Mesendoderm (in vitro differentiated cells): ENCODE results near the gene CUX1.

ENCODE experiments used
- DNase-seq: peaks from one replicate; pipeline ENCODE4 v3.0.0; 2013
- H2AK5ac ChIP-seq: 2 replicates; pipeline ENCODE4 v1.6.1; 2013; ENCODE audit warnings: low read length, inconsistent platforms
- H2BK120ac ChIP-seq: 2 replicates; pipeline ENCODE4 v1.6.1; 2013; ENCODE audit warnings: low read depth, mild to moderate bottlenecking, low read length, moderate library complexity, mixed read lengths
- H2BK15ac ChIP-seq: replicated peaks from 2 replicates; pipeline ENCODE4 v1.6.1; 2013; ENCODE audit warnings: low read depth, mild to moderate bottlenecking, moderate library complexity
- H2BK5ac ChIP-seq: 2 replicates; pipeline ENCODE4 v1.6.1; 2013; ENCODE audit warnings: low read length, inconsistent platforms
- H3K18ac ChIP-seq: 2 replicates; pipeline ENCODE4 v1.6.1; 2013; ENCODE audit warnings: mild to moderate bottlenecking, low read length, mixed read lengths
- H3K23ac ChIP-seq: one replicate; pipeline ENCODE4 v1.6.1; 2013; ENCODE audit warnings: low read length
- H3K27ac ChIP-seq: 2 replicates; pipeline ENCODE4 v1.5.1; 2013; ENCODE audit warnings: low read depth, mild to moderate bottlenecking, inconsistent platforms, low read length, moderate library complexity
- H3K27me3 ChIP-seq: 2 replicates; pipeline ENCODE4 v1.6.1; 2013; ENCODE audit warnings: low read length, control low read depth, mild to moderate bottlenecking, inconsistent platforms; ENCODE audit not compliant: insufficient read depth, poor library complexity
- H3K36me3 ChIP-seq: 2 replicates; pipeline ENCODE4 v1.6.1; 2013; ENCODE audit warnings: low read length, inconsistent platforms; ENCODE audit not compliant: control insufficient read depth, insufficient read depth
- H3K4ac ChIP-seq: one replicate; pipeline ENCODE4 v1.6.1; 2013; ENCODE audit warnings: low read depth, mild to moderate bottlenecking, low read length, moderate library complexity
- H3K4me1 ChIP-seq: 2 replicates; pipeline ENCODE4 v1.6.1; 2013; ENCODE audit warnings: low read depth, low read length, inconsistent platforms; ENCODE audit not compliant: control insufficient read depth
- H3K4me2 ChIP-seq: 2 replicates; pipeline ENCODE4 v1.6.1; 2013; ENCODE audit warnings: low read length
- H3K4me3 ChIP-seq: 2 replicates; pipeline ENCODE4 v1.5.1; 2013; ENCODE audit warnings: mild to moderate bottlenecking, low read length
- H3K56ac ChIP-seq: one replicate; pipeline ENCODE4 v1.6.1; 2013; ENCODE audit warnings: low read length
- H3K79me1 ChIP-seq: 2 replicates; pipeline ENCODE4 v1.6.1; 2013; ENCODE audit warnings: low read length, inconsistent platforms
- H3K79me2 ChIP-seq: 2 replicates; pipeline ENCODE4 v1.6.1; 2013; ENCODE audit warnings: mild to moderate bottlenecking, low read length; ENCODE audit not compliant: control insufficient read depth, insufficient read depth
- H3K9ac ChIP-seq: 2 replicates; pipeline ENCODE4 v1.6.1; 2013; ENCODE audit warnings: low read length, inconsistent platforms
- H4K5ac ChIP-seq: one replicate; pipeline ENCODE4 v1.6.1; 2013; ENCODE audit warnings: low read length
- H4K8ac ChIP-seq: one replicate; pipeline ENCODE4 v1.6.1; 2013; ENCODE audit warnings: low read depth, mild to moderate bottlenecking, control low read depth, low read length, moderate library complexity
- WGBS: extraction: QIAGEN DNeasy Blood & Tissue Kit; methylation state at CpG from one replicate; pipeline ENCODE4 v1.1.7; 2013; ENCODE audit warnings: low lambda C conversion rate, missing lambda C conversion rate; ENCODE audit not compliant: insufficient coverage; ENCODE audit errors: extremely low coverage; 5-methylcytosine and 5-hydroxymethylcytosine counted together

CUX1 gene

GRCh38 chr7:101775181-101775580 lies 42.2 kb upstream of the CUX1 start:
- Histone ChIP-seq H3K9ac (no peak overlapping the region), H3K23ac (no peak overlapping the region), H3K4me3 (no peak overlapping the region), H3K4me2 (no peak overlapping the region), H3K79me2 (no peaks in the 10 kb centered on the region), H3K36me3 (no peaks in the 10 kb centered on the region), H4K8ac (no peak overlapping the region), H2BK5ac (no peak overlapping the region), H3K27me3 (no peaks in the 10 kb centered on the region), H3K27ac (no peak overlapping the region), H2AK5ac (no peak overlapping the region), H4K5ac (no peak overlapping the region), H2BK120ac (no peak overlapping the region), H3K79me1 (no peaks in the 10 kb centered on the region), H3K56ac (no peak overlapping the region), H2BK15ac (no peak overlapping the region), H3K4me1 (no peaks in the 10 kb centered on the region), H3K4ac (no peak overlapping the region), H3K18ac (no peak overlapping the region)
- no peak for DNase-seq
- no CpG with 5 or more reads among the region's 9 CpGs for WGBS

GRCh38 chr7:101778026-101778580 lies 39.3 kb upstream of the CUX1 start:
- Histone ChIP-seq H3K79me2 (no peaks in the 10 kb centered on the region), H3K9ac (no peak overlapping the region), H3K4ac (no peak overlapping the region), H3K27ac (no peak overlapping the region), H3K4me2 (no peak overlapping the region), H4K5ac (no peak overlapping the region), H2AK5ac (no peak overlapping the region), H2BK120ac (no peak overlapping the region), H3K4me3 (no peak overlapping the region), H2BK15ac (no peak overlapping the region), H3K79me1 (no peaks in the 10 kb centered on the region), H4K8ac (no peak overlapping the region), H3K18ac (no peak overlapping the region), H3K27me3 (no peaks in the 10 kb centered on the region), H3K4me1 (no peaks in the 10 kb centered on the region), H3K56ac (no peak overlapping the region), H2BK5ac (no peak overlapping the region), H3K36me3 (no peaks in the 10 kb centered on the region), H3K23ac (no peak overlapping the region)
- no peak for DNase-seq
- no CpG with 5 or more reads among the region's 20 CpGs for WGBS

- H3K23ac ChIP-seq, result no peak overlapping the region
- no peak overlapping the region for H3K27ac ChIP-seq
- no peaks in the 10 kb centered on the region for H3K36me3 ChIP-seq
- no peak overlapping the region for H4K8ac ChIP-seq
- no peak overlapping the region for H2BK120ac ChIP-seq
- peak; percentile 30 for DNase-seq
- H3K4me2 ChIP-seq, result no peak overlapping the region
- no peak overlapping the region for H3K4me3 ChIP-seq
- no peak overlapping the region for H2BK15ac ChIP-seq
- no peaks in the 10 kb centered on the region for H3K79me2 ChIP-seq
- no peak overlapping the region for H3K4ac ChIP-seq
- no peak overlapping the region for H4K5ac ChIP-seq
- H3K79me1 ChIP-seq, result no peaks in the 10 kb centered on the region
- no peaks in the 10 kb centered on the region for H3K4me1 ChIP-seq
- WGBS, result no CpG with 5 or more reads among the region's 4 CpGs
- H2AK5ac ChIP-seq, result no peak overlapping the region
- no peaks in the 10 kb centered on the region for H3K27me3 ChIP-seq
- no peak overlapping the region for H3K56ac ChIP-seq
- H2BK5ac ChIP-seq, result no peak overlapping the region
- no peak overlapping the region for H3K18ac ChIP-seq
- no peak overlapping the region for H3K9ac ChIP-seq
Observed at GRCh38 chr7:101779267-101779666, 38.2 kb upstream of the CUX1 start.

- H3K79me1 ChIP-seq, result no peaks in the 10 kb centered on the region
- H4K8ac ChIP-seq, result no peak overlapping the region
- no peak overlapping the region for H3K27ac ChIP-seq
- no peak overlapping the region for H3K18ac ChIP-seq
- no peaks in the 10 kb centered on the region for H3K79me2 ChIP-seq
- H3K4me1 ChIP-seq, result no peaks in the 10 kb centered on the region
- H3K23ac ChIP-seq, result no peak overlapping the region
- no peak overlapping the region for H3K4ac ChIP-seq
- no peaks in the 10 kb centered on the region for H3K36me3 ChIP-seq
- H2BK15ac ChIP-seq, result no peak overlapping the region
- DNase-seq, result no peak
- no peak overlapping the region for H3K4me2 ChIP-seq
- no peaks in the 10 kb centered on the region for H3K27me3 ChIP-seq
- H2BK120ac ChIP-seq, result no peak overlapping the region
- H2BK5ac ChIP-seq, result no peak overlapping the region
- H3K4me3 ChIP-seq, result no peak overlapping the region
- no CpG with 5 or more reads among the region's 3 CpGs for whole genome bisulfite sequencing
- no peak overlapping the region for H4K5ac ChIP-seq
- no peak overlapping the region for H3K9ac ChIP-seq
- no peak overlapping the region for H3K56ac ChIP-seq
- H2AK5ac ChIP-seq, result no peak overlapping the region
Observed at GRCh38 chr7:101780281-101780680, 37.1 kb upstream of the CUX1 start.

- no peaks in the 10 kb centered on the region for H3K27me3 ChIP-seq
- no peak overlapping the region for H3K23ac ChIP-seq
- no peak overlapping the region for H3K4me3 ChIP-seq
- no peaks in the 10 kb centered on the region for H3K79me1 ChIP-seq
- no CpG with 5 or more reads among the region's 8 CpGs for WGBS
- H3K27ac ChIP-seq, result no peak overlapping the region
- H3K18ac ChIP-seq, result no peak overlapping the region
- no peak overlapping the region for H3K56ac ChIP-seq
- no peak overlapping the region for H2AK5ac ChIP-seq
- H4K8ac ChIP-seq, result no peak overlapping the region
- H4K5ac ChIP-seq, result no peak overlapping the region
- H3K9ac ChIP-seq, result no peak overlapping the region
- H2BK5ac ChIP-seq, result no peak overlapping the region
- no peak overlapping the region for H2BK120ac ChIP-seq
- H3K36me3 ChIP-seq, result no peaks in the 10 kb centered on the region
- no peaks in the 10 kb centered on the region for H3K4me1 ChIP-seq
- no peak overlapping the region for H3K4me2 ChIP-seq
- H3K79me2 ChIP-seq, result no peaks in the 10 kb centered on the region
- DNase-seq, result no peak
- H3K4ac ChIP-seq, result no peak overlapping the region
- H2BK15ac ChIP-seq, result no peak overlapping the region
Observed at GRCh38 chr7:101781439-101781838, 36.0 kb upstream of the CUX1 start.

GRCh38 chr7:101782476-101782875 lies 35.0 kb upstream of the CUX1 start:
- Histone ChIP-seq H3K79me1 (no peaks in the 10 kb centered on the region), H3K4me2 (no peak overlapping the region), H3K23ac (no peak overlapping the region), H4K8ac (no peak overlapping the region), H2BK120ac (no peak overlapping the region), H2BK5ac (no peak overlapping the region), H3K4ac (no peak overlapping the region), H3K36me3 (no peaks in the 10 kb centered on the region), H3K18ac (no peak overlapping the region), H2BK15ac (no peak overlapping the region), H3K4me1 (no peaks in the 10 kb centered on the region), H3K27me3 (no peaks in the 10 kb centered on the region), H3K56ac (no peak overlapping the region), H3K4me3 (no peak overlapping the region), H3K27ac (no peak overlapping the region), H3K79me2 (no peaks in the 10 kb centered on the region), H2AK5ac (no peak overlapping the region), H3K9ac (no peak overlapping the region), H4K5ac (no peak overlapping the region)
- no peak for DNase-seq
- no CpG with 5 or more reads among the region's 3 CpGs for WGBS
